Ectodermal cell (in vitro differentiated cells): ENCODE data around the gene BLVRB. TPM values are rescaled to one million over a fixed set of nuclear protein-coding genes. Genes with fewer than 3 reads are reported as not detected.

ENCODE experiments used
- H3K27ac ChIP-seq: 2 replicates; pipeline ENCODE4 v1.7.0; 2013; ENCODE audit warnings: mild to moderate bottlenecking, low read depth, low read length; ENCODE audit not compliant: insufficient read depth, poor library complexity, severe bottlenecking
- H3K27me3 ChIP-seq: 2 replicates; pipeline ENCODE4 v1.7.0; 2013; ENCODE audit warnings: mild to moderate bottlenecking, low read length; ENCODE audit not compliant: insufficient read depth, control insufficient read depth, poor library complexity, severe bottlenecking
- H3K36me3 ChIP-seq: one replicate; pipeline ENCODE4 v1.7.0; 2013; ENCODE audit warnings: low read length; ENCODE audit not compliant: control insufficient read depth, insufficient read depth
- H3K4me1 ChIP-seq: one replicate; pipeline ENCODE4 v1.7.0; 2013; ENCODE audit warnings: low read length; ENCODE audit not compliant: control insufficient read depth, insufficient read depth
- H3K4me3 ChIP-seq: 2 replicates; pipeline ENCODE4 v1.7.0; 2013; ENCODE audit warnings: low read depth, low read length, control low read depth; ENCODE audit not compliant: insufficient read depth
- H3K9me3 ChIP-seq: 2 replicates; pipeline ENCODE4 v1.7.0; 2013; ENCODE audit warnings: mild to moderate bottlenecking, low read length, moderate library complexity; ENCODE audit not compliant: control insufficient read depth
- WGBS, 2 experiments: methylation state at CpG; one replicate each; pipeline ENCODE4 v1.1.7; 2013; ENCODE audit warnings: missing lambda C conversion rate in 2 of 2; 5-methylcytosine and 5-hydroxymethylcytosine counted together
- polyA plus RNA-seq, 4 experiments: library from polyadenylated mRNA; stranded (reverse); fragments of 50-300 nt; gene quantifications; one replicate each; pipeline ENCODE4 v1.2.3, GENCODE V29; 2013

The BLVRB gene
- 22.4 TPM for polyA plus RNA-seq (2013, experiment 1 of 4)
- polyA plus RNA-seq (2013, experiment 2 of 4) = 24.3 TPM
- 21.1 TPM for polyA plus RNA-seq (2013, experiment 3 of 4)
- 20.8 TPM for polyA plus RNA-seq (2013, experiment 4 of 4)

- Histone ChIP-seq H3K4me3 (peak within 1 kb of the TSS; percentile 51), H3K4me1 (peaks cover 4% of the 10 kb centered on the region), H3K27me3 (peaks cover 44% of the 10 kb centered on the region), H3K9me3 (no peaks in the 10 kb centered on the region), H3K36me3 (no peaks in the 10 kb centered on the region), H3K27ac (no peak within 1 kb of the TSS)
- 0 to 1% methylated on average over 54 of the region's 54 CpGs for WGBS, 2 experiments
Measured at GRCh38 chr19:40465557-40466218, at the start of gene BLVRB. Gene BLVRB (minus strand): TSS chr19:40465745. CDS start chr19:40465688, 57 bp downstream.

DNA sequence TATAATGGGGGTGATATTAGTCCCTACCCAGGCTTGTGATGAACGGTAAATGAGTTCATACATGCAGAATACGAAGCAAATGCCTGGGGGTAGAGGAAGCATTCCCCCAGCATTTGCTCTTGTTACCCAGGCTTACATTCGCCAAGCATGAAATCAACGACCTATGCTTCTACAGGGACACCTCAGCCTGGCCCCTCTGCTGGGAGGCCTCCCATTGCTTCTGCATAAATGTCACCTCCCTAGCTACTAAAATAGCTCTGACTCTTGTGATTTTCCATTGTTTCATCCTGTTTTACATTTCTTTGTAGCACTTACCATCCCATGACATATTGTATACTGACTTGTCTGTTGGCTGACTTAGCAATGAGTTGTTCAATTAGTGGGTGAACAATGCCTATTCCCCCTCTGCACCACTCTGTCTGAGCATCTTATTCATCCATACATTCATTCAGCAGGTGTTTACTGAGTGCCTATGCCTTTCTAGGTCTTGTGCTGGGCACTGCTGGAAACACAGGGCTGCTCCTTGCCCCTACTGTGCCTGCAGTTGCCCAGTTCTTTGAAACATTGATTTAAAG, 48.3 kb upstream of the BLVRB start:
- WGBS, 2 experiments = 68 to 75% methylated on average over 4 of the region's 4 CpGs
- Histone ChIP-seq H3K27ac (no peak overlapping the region), H3K27me3 (peaks cover 95% of the 10 kb centered on the region), H3K36me3 (no peaks in the 10 kb centered on the region), H3K4me3 (no peak overlapping the region), H3K9me3 (no peaks in the 10 kb centered on the region), H3K4me1 (peaks cover 6% of the 10 kb centered on the region)

GRCh38 chr19:40513345-40513678, 47.8 kb upstream of the BLVRB start:
- no peaks in the 10 kb centered on the region for H3K9me3 ChIP-seq
- H3K27ac ChIP-seq = no peak overlapping the region
- no peak overlapping the region for H3K4me3 ChIP-seq
- WGBS, 2 experiments = 84 to 85% methylated on average over 27 of the region's 27 CpGs
- H3K27me3 ChIP-seq = peaks cover 90% of the 10 kb centered on the region
- H3K4me1 ChIP-seq = peaks cover 6% of the 10 kb centered on the region
- no peaks in the 10 kb centered on the region for H3K36me3 ChIP-seq

GRCh38 chr19:40512473-40513344, 47.2 kb upstream of the BLVRB start:
- no peaks in the 10 kb centered on the region for H3K9me3 ChIP-seq
- H3K27ac ChIP-seq = no peak overlapping the region
- H3K4me3 ChIP-seq = peak overlapping the region; percentile 7
- peaks cover 84% of the 10 kb centered on the region for H3K27me3 ChIP-seq
- H3K36me3 ChIP-seq = no peaks in the 10 kb centered on the region
- H3K4me1 ChIP-seq = peaks cover 6% of the 10 kb centered on the region
- WGBS, 2 experiments = 8% methylated on average over 105 of the region's 105 CpGs

GRCh38 chr19:40512110-40512472, 46.5 kb upstream of the BLVRB start:
- 34 to 44% methylated on average over 1 of the region's 1 CpG for WGBS, 2 experiments
- Histone ChIP-seq H3K27me3 (peaks cover 77% of the 10 kb centered on the region), H3K4me1 (peaks cover 6% of the 10 kb centered on the region), H3K9me3 (no peaks in the 10 kb centered on the region), H3K36me3 (no peaks in the 10 kb centered on the region), H3K4me3 (no peak overlapping the region), H3K27ac (no peak overlapping the region)

- H3K27me3 ChIP-seq = peaks cover 71% of the 10 kb centered on the region
- 85 to 92% methylated on average over 6 of the region's 6 CpGs for WGBS, 2 experiments
- peaks cover 6% of the 10 kb centered on the region for H3K4me1 ChIP-seq
- no peak overlapping the region for H3K27ac ChIP-seq
- H3K4me3 ChIP-seq = no peak overlapping the region
- no peaks in the 10 kb centered on the region for H3K9me3 ChIP-seq
- no peaks in the 10 kb centered on the region for H3K36me3 ChIP-seq
Measured at GRCh38 chr19:40511487-40511886, 45.9 kb upstream of the BLVRB start.

GRCh38 chr19:40510526-40511115, 45.1 kb upstream of the BLVRB start:
- peaks cover 71% of the 10 kb centered on the region for H3K27me3 ChIP-seq
- peaks cover 6% of the 10 kb centered on the region for H3K4me1 ChIP-seq
- H3K36me3 ChIP-seq = no peaks in the 10 kb centered on the region
- WGBS, 2 experiments = 92 to 93% methylated on average over 7 of the region's 7 CpGs
- no peak overlapping the region for H3K4me3 ChIP-seq
- H3K9me3 ChIP-seq = no peaks in the 10 kb centered on the region
- H3K27ac ChIP-seq = no peak overlapping the region

DNA sequence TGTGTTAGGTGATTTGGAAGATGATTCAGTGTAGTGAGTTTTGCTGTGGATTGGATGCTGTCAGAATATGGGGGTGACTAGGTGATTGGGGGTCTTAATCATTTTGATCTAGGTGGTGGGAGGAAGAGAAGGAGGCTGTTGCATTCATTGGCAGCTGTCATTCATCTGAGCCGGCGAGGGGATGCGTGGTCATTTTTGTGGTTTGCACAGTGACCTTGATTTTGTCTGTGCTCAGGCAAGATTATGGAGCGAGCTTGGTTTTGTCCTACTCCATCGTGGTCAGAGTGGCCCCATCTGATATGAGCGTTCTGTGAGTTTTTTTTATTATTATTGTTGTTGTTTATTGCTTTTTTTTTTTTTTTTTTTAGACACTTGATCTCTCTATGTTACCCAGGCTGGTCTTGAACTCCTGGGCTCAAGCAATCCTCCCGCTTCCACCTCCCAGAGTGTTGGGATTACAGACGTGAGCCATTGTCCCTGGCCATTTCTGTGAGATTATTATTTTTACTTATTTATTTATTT, 43.3 kb upstream of the BLVRB start:
- 94 to 96% methylated on average over 7 to 8 of the region's 8 CpGs for WGBS, 2 experiments
- Histone ChIP-seq H3K4me1 (peaks cover 6% of the 10 kb centered on the region), H3K36me3 (no peaks in the 10 kb centered on the region), H3K27me3 (peaks cover 60% of the 10 kb centered on the region), H3K4me3 (no peak overlapping the region), H3K27ac (no peak overlapping the region), H3K9me3 (no peaks in the 10 kb centered on the region)

DNA sequence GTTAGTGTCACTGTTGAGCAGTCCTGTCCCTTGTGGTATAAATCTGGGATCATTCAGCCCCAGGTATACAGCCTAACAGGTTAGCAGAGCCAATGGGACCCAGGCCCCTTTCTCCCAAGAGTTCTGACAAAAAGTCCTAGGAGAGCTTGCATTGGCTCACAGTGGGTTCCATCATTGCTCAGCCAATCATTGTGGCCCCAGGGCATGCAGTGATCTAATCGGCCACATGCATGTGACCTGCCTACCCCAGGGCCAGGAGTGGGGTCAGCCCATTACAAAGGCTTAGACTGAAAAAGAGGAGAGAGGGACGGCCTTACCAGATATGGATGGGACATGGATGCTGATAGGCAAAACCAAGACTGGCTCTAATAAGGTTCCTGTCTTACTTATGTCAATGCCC, 42.3 kb upstream of the BLVRB start:
- Histone ChIP-seq H3K4me1 (peaks cover 4% of the 10 kb centered on the region), H3K36me3 (no peaks in the 10 kb centered on the region), H3K4me3 (no peak overlapping the region), H3K9me3 (no peaks in the 10 kb centered on the region), H3K27me3 (peaks cover 51% of the 10 kb centered on the region), H3K27ac (no peak overlapping the region)
- WGBS, 2 experiments = 71 to 73% methylated on average over 2 of the region's 2 CpGs
